Measurements from ENCODE around the gene SEC23IP.
"Not testable (repeated sequence)": the region's sequence is repeated elsewhere in the genome, so short reads cannot be mapped to it uniquely, and the experiment has no call there.

- not testable (repeated sequence) for TF ChIP-seq CTCF (IDR thresholded peaks at IDR 0.05; ENCODE audit: insufficient read depth, low read depth, low read length); EZH2 (IDR thresholded peaks at IDR 0.05; ENCODE audit: insufficient read depth, low read length)
Measured at GRCh38 chr10:119886070-119886469, 6.5 kb upstream of the SEC23IP start.

All from astrocyte (in vitro differentiated cells and primary cell).